IMR-90 (cell line): Measurements from ENCODE around the gene MINDY3.

Experiments used
- CHD1 ChIP-seq: IDR thresholded peaks from 2 replicates; pipeline ENCODE4 v1.6.1; 2012; ENCODE audit warnings: low read depth, low read length, improper control_type of control experiment
- CTCF ChIP-seq: conservative IDR thresholded peaks from 2 replicates; pipeline ENCODE4 v1.5.1; 2012; ENCODE audit warnings: mild to moderate bottlenecking, low read depth, low read length, improper control_type of control experiment
- ELK1 ChIP-seq: fragments of 150-350 bp; IDR thresholded peaks from 2 replicates; pipeline ENCODE4 v1.6.1; 2016; ENCODE audit warnings: low read depth, mild to moderate bottlenecking, low read length, moderate library complexity, borderline replicate concordance
- MXI1 ChIP-seq: IDR thresholded peaks from 2 replicates; pipeline ENCODE4 v1.6.1; 2012; ENCODE audit warnings: low read depth, mild to moderate bottlenecking, low read length, moderate library complexity, borderline replicate concordance
- POLR2A ChIP-seq: IDR thresholded peaks from 2 replicates; pipeline ENCODE4 v1.6.1; 2012; ENCODE audit warnings: mild to moderate bottlenecking, low read depth, low read length
- RCOR1 ChIP-seq: IDR thresholded peaks from 2 replicates; pipeline ENCODE4 v1.6.1; 2012; ENCODE audit warnings: mild to moderate bottlenecking, low read length, improper control_type of control experiment; ENCODE audit not compliant: insufficient replicate concordance
- RFX5 ChIP-seq: IDR thresholded peaks from 2 replicates; pipeline ENCODE4 v1.8.0; 2012; ENCODE audit warnings: low read depth, mild to moderate bottlenecking, low read length, moderate library complexity

- TF ChIP-seq ELK1 (no peak), POLR2A (no peak), RFX5 (no peak), CTCF (no peak), MXI1 (no peak), RCOR1 (no peak), CHD1 (no peak)
Observed at GRCh38 chr10:15849316-15849715, 11.0 kb downstream of the MINDY3 start.
